GM21526 (cell line): ENCODE data around the gene BEX5.
A peak's percentile ranks its signal among the peaks of the same experiment; 100 is the strongest.
"Not testable (repeated sequence)": the region's sequence is repeated elsewhere in the genome, so short reads cannot be mapped to it uniquely, and the experiment has no call there.

Experiments used
- ATAC-seq: cut with Tn5 transposase; IDR thresholded peaks from one replicate; pipeline ENCODE4 v1.9.1; 2021; ENCODE audit warnings: moderate library complexity; ENCODE audit not compliant: unreplicated experiment, low FRiP score

The BEX5 gene

GRCh38 chrX:102155806-102156179 is at the start of gene BEX5:
Gene BEX5, minus strand, starts transcription at chrX:102155977. Its CDS starts 1,712 bp downstream, at chrX:102154265.
- peak; percentile 93 for ATAC-seq

DNA sequence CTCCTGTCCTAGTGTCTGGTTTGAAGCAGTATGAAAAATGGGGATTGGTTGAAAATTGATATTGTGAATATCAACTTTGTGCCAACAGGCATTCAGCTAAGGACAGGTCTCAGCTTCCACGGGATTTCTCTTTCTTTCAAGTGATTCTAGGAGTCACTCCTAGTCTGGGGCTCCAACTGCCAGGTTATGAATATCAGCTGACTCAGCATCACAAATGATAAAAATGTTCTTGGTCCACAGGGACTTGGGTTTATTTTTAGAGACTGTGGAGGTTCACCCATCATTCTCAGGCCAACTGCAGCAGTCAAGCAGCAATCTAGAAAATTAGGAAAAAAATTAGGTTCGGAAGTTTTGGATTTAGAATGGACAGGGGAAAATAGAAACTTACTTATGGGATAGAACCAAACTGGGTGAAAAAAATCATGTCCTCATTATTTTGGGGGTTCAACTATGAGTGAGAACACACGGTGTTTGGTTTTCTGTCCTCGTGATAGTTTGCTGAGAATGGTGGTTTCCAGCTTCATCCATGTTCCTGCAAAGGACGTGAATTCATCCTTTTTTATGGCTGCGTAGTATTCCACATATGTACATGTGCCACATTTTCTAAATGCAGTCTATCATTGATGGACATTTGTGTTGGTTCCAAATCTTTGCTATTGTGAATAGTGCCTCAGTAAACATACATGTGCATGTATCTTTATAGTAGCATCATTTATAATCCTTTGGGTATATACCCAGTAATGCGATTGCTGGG is 30.4 kb upstream of the BEX5 start:
- no peak for ATAC-seq

- ATAC-seq = peak; percentile 39
Measured at GRCh38 chrX:102154900-102155805, 624 bp downstream of the BEX5 start.

DNA sequence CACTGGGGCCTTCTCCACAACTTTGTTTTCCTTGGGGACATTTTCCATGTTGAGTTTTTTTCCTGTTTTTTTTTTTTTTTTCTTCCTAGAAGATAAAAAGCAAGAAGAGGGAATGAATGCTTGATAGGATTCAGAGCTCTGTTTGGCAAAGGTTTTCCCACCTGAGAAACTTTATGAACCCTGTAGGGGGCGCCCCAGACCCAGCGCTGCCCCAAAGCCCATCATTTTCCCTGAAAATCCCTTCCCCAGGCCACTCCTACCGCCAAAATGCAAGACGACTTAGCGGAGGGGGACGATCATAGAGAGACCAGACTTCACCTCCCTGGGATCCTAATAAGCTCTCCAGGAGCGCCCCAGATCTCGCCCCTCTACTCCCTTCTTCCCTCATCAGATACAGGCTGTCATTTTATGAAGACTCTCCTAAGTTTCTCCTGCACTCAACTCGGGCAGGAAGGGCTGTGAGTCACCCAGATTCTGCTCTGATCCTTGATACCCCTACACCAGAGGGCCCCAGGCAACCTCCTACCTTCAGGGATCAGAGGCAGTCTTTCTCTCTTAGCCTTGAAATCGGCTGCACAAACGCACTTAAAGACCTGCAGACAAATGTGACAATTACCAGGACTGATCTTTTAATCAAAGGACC is 1.4 kb downstream of the BEX5 start:
- no peak for ATAC-seq

DNA sequence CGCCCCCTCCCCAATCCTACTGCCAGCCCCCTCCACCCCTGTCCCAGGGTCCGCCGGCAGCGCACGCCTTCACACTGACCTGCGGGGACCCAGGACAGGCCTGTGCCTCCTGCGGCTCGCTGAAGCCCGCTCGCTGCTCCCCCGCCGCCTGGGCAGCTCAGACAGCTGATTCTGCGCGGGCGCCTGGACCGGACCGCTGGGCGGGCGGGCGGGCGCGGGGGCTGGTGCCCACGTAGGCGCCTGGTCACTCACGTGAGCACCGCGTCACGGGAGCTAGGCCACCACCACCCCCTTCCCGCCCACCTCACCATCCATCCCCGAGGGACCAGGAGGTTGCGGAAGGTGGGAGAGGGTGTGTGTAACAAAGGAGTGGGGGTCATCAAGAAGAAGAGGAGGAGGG is 13.5 kb downstream of the BEX5 start, which contains the start of gene TCEAL6:
Gene TCEAL6 (minus strand): TSS at position 208 of the 400 bp plus-strand sequence.
- ATAC-seq = not testable (repeated sequence)

- ATAC-seq = not testable (repeated sequence)
Measured at GRCh38 chrX:102141631-102142030, 14.1 kb downstream of the BEX5 start.

GRCh38 chrX:102140876-102141275 is 14.9 kb downstream of the BEX5 start:
- not testable (repeated sequence) for ATAC-seq

GRCh38 chrX:102138064-102138463 is 17.7 kb downstream of the BEX5 start:
- ATAC-seq = no peak

- ATAC-seq = no peak
Measured at GRCh38 chrX:102129473-102129872, 26.3 kb downstream of the BEX5 start.

- no peak for ATAC-seq
Measured at GRCh38 chrX:102126863-102127262, 28.9 kb downstream of the BEX5 start.

GRCh38 chrX:102126080-102126818 is 29.5 kb downstream of the BEX5 start:
- not testable (repeated sequence) for ATAC-seq

DNA sequence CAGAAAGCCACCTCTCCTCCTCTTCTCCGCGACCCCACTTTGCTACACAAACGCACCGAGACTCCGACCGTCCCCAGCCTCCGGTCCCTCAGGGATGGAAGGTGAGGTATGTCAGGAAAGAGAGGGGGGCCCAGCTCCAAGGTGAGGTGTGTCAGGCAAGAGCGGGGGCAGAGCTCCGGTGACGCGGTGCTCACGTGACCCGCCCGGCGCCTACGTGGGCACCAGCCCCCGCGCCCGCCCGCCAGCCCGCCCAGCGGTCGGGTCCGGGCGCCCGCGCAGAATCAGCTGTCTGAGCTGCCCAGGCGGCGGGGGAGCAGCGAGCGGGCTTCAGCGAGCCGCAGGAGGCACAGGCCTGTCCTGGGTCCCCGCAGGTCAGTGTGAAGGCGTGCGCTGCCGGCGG is 30.3 kb downstream of the BEX5 start, which contains the start of gene TCEAL2:
Gene TCEAL2 (plus strand): TSS at position 244 of the 400 bp plus-strand sequence. CDS start 1,152 bp downstream, outside the sequence.
- not testable (repeated sequence) for ATAC-seq

GRCh38 chrX:102125014-102125413 is 30.8 kb downstream of the BEX5 start:
- not testable (repeated sequence) for ATAC-seq

- no peak for ATAC-seq
Measured at GRCh38 chrX:102115748-102116147, 40.0 kb downstream of the BEX5 start.

GRCh38 chrX:102113367-102113766 is 42.4 kb downstream of the BEX5 start:
- ATAC-seq = no peak
